ENCODE data around the gene ZBTB7C. TPM values are rescaled to one million over a fixed set of nuclear protein-coding genes. Genes with fewer than 3 reads are reported as not detected.
A peak's percentile ranks its signal among the peaks of the same experiment; 100 is the strongest.

Gene ZBTB7C
- total and polyA plus RNA-seq, 9 donors = 1.5 to 26.6 (median 15.7) TPM

GRCh38 chr18:48171490-48172188, 237.5 kb downstream of the ZBTB7C start:
- Histone ChIP-seq H3K4me1 (ENCODE audit: insufficient read depth) (peaks cover 13% of the 10 kb centered on the region), H3K9me3 (no peaks in the 10 kb centered on the region), H3K36me3 (no peaks in the 10 kb centered on the region), H3K27ac (no peak overlapping the region), H3K4me3 (no peak overlapping the region), H3K27me3 (no peaks in the 10 kb centered on the region)
- 95 to 99% (median 98%) methylated on average over 6 of the region's 6 CpGs for WGBS, 3 donors
- TF ChIP-seq EP300 (IDR thresholded peaks at IDR 0.05) (no peak), CTCF (IDR thresholded peaks at IDR 0.05) (no peak)
- DNase-seq = peak in 1 of 5 donors; percentile 26
- intact Hi-C loops (cut with DNase I) = no loop called here

- Histone ChIP-seq H3K36me3 (no peaks in the 10 kb centered on the region), H3K9me3 (no peaks in the 10 kb centered on the region), H3K4me1 (ENCODE audit: insufficient read depth) (peaks cover 17% of the 10 kb centered on the region), H3K27ac (no peak overlapping the region), H3K4me3 (no peak overlapping the region), H3K27me3 (no peaks in the 10 kb centered on the region)
- intact Hi-C loops (cut with DNase I) = no loop called here
- peak in 3 of 5 donors; percentile 7 to 25 (median 11) for DNase-seq
- TF ChIP-seq CTCF (IDR thresholded peaks at IDR 0.05) (no peak), EP300 (IDR thresholded peaks at IDR 0.05) (no peak)
- 95 to 99% (median 97%) methylated on average over 5 of the region's 5 CpGs for WGBS, 3 donors
Measured at GRCh38 chr18:48170651-48171050, 238.5 kb downstream of the ZBTB7C start.

- TF ChIP-seq EP300 (IDR thresholded peaks at IDR 0.05) (no peak), POLR2A (IDR thresholded peaks at IDR 0.05) (no peak), CTCF (IDR thresholded peaks at IDR 0.05) (no peak)
- Histone ChIP-seq H3K9me3 (no peaks in the 10 kb centered on the region), H3K27ac (peak overlapping the region in 1 of 2 donors; percentile 15), H3K4me3 (no peak overlapping the region), H3K4me1 (ENCODE audit: insufficient read depth) (peaks cover 28% of the 10 kb centered on the region), H3K27me3 (no peaks in the 10 kb centered on the region), H3K36me3 (no peaks in the 10 kb centered on the region)
- peak in 1 of 5 donors; percentile 3 for DNase-seq
- intact Hi-C loops (cut with DNase I) = loop anchor here in 2 of 4 donors (5.0 to 10.0 kb wide), 2 partner anchors 42 to 246 kb away; no protein-coding TSS in a partner anchor
- WGBS, 3 donors = 93 to 100% (median 97%) methylated on average over 2 of the region's 2 CpGs
Measured at GRCh38 chr18:48168861-48169260, 240.3 kb downstream of the ZBTB7C start.

DNA sequence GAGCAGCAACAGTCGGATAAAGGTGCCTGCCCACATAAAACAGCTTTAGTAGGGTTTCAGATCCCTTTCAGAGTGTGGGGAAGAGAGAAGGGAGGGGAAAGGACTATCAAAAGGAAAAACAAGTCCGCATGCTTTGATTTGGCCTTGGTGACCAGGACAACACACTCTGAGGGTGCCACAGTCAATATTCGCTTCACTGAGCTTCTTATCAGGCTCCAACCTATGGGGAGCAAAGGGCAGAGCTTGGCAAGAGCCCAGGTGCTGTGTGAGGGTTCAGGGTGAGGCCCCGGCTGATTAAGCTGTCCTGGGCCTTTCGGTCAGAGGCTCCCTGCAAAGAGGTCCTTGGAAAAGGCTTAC, 241.3 kb downstream of the ZBTB7C start:
- H3K27ac ChIP-seq = peak overlapping the region in 1 of 2 donors; percentile 47
- DNase-seq = peak in 3 of 5 donors; percentile 60 to 79 (median 72)
- H3K9me3 ChIP-seq = no peaks in the 10 kb centered on the region
- TF ChIP-seq POLR2A (IDR thresholded peaks at IDR 0.05) (no peak), CTCF (IDR thresholded peaks at IDR 0.05) (no peak), EP300 (IDR thresholded peaks at IDR 0.05) (no peak)
- no peaks in the 10 kb centered on the region for H3K27me3 ChIP-seq
- no peak overlapping the region for H3K4me3 ChIP-seq
- H3K36me3 ChIP-seq = no peaks in the 10 kb centered on the region
- peaks cover 36% of the 10 kb centered on the region for H3K4me1 ChIP-seq (ENCODE audit: insufficient read depth)
- intact Hi-C loops (cut with DNase I) = loop anchor here in 2 of 4 donors (5.0 to 10.0 kb wide), 2 partner anchors 41 to 247 kb away; no protein-coding TSS in a partner anchor
- WGBS, 3 donors = 14 to 51% (median 25%) methylated on average over 5 of the region's 5 CpGs
